ENCODE measurements around the gene NDFIP2.
"Not testable (repeated sequence)": the region's sequence is repeated elsewhere in the genome, so short reads cannot be mapped to it uniquely, and the experiment has no call there.

NDFIP2 gene

GRCh38 chr13:79591493-79591892, 110.5 kb downstream of the NDFIP2 start:
- H3K27me3 ChIP-seq (ENCODE audit: control insufficient read depth, insufficient read depth, low read length) = no peaks in the 10 kb centered on the region
- no peak overlapping the region for H3K4me3 ChIP-seq (ENCODE audit: low read length)
- no peaks in the 10 kb centered on the region for H3K4me1 ChIP-seq (ENCODE audit: control insufficient read depth, insufficient read depth, low read length)
- no peaks in the 10 kb centered on the region for H3K36me3 ChIP-seq (ENCODE audit: control insufficient read depth, insufficient read depth, low read length)
- no peaks in the 10 kb centered on the region for H3K9me3 ChIP-seq (ENCODE audit: control insufficient read depth, insufficient read depth, low read length)
- H3K27ac ChIP-seq (ENCODE audit: low read length) = no peak overlapping the region
- DNase-seq (ENCODE audit: low read depth, low spot score) = no peak

GRCh38 chr13:79593121-79593520, 112.2 kb downstream of the NDFIP2 start:
- Histone ChIP-seq H3K36me3 (ENCODE audit: control insufficient read depth, insufficient read depth, low read length) (no peaks in the 10 kb centered on the region), H3K4me1 (ENCODE audit: control insufficient read depth, insufficient read depth, low read length) (no peaks in the 10 kb centered on the region), H3K27me3 (ENCODE audit: control insufficient read depth, insufficient read depth, low read length) (no peaks in the 10 kb centered on the region), H3K27ac (ENCODE audit: low read length) (no peak overlapping the region), H3K4me3 (ENCODE audit: low read length) (no peak overlapping the region), H3K9me3 (ENCODE audit: control insufficient read depth, insufficient read depth, low read length) (no peaks in the 10 kb centered on the region)
- no CpG with 5 or more reads among the region's 2 CpGs for WGBS (ENCODE audit: insufficient coverage, insufficient read length)
- no peak for DNase-seq (ENCODE audit: low read depth, low spot score)

GRCh38 chr13:79593641-79594275, 112.8 kb downstream of the NDFIP2 start:
- no peak overlapping the region for H3K27ac ChIP-seq (ENCODE audit: low read length)
- H3K27me3 ChIP-seq (ENCODE audit: control insufficient read depth, insufficient read depth, low read length) = no peaks in the 10 kb centered on the region
- H3K4me1 ChIP-seq (ENCODE audit: control insufficient read depth, insufficient read depth, low read length) = no peaks in the 10 kb centered on the region
- H3K36me3 ChIP-seq (ENCODE audit: control insufficient read depth, insufficient read depth, low read length) = no peaks in the 10 kb centered on the region
- no CpG with 5 or more reads among the region's 2 CpGs for WGBS (ENCODE audit: insufficient coverage, insufficient read length)
- DNase-seq (ENCODE audit: low read depth, low spot score) = no peak
- no peak overlapping the region for H3K4me3 ChIP-seq (ENCODE audit: low read length)
- H3K9me3 ChIP-seq (ENCODE audit: control insufficient read depth, insufficient read depth, low read length) = no peaks in the 10 kb centered on the region

- not testable (repeated sequence) for DNase-seq (ENCODE audit: low read depth, low spot score); H3K27me3 ChIP-seq (ENCODE audit: control insufficient read depth, insufficient read depth, low read length); H3K27ac ChIP-seq (ENCODE audit: low read length); H3K36me3 ChIP-seq (ENCODE audit: control insufficient read depth, insufficient read depth, low read length); H3K4me3 ChIP-seq (ENCODE audit: low read length); H3K4me1 ChIP-seq (ENCODE audit: control insufficient read depth, insufficient read depth, low read length); H3K9me3 ChIP-seq (ENCODE audit: control insufficient read depth, insufficient read depth, low read length)
- WGBS (ENCODE audit: insufficient coverage, insufficient read length) = no CpG with 5 or more reads among the region's 33 CpGs
Measured at GRCh38 chr13:79600146-79600545, 119.2 kb downstream of the NDFIP2 start.

- Histone ChIP-seq H3K27me3 (ENCODE audit: control insufficient read depth, insufficient read depth, low read length) (no peaks in the 10 kb centered on the region), H3K9me3 (ENCODE audit: control insufficient read depth, insufficient read depth, low read length) (no peaks in the 10 kb centered on the region), H3K27ac (ENCODE audit: low read length) (no peak overlapping the region), H3K36me3 (ENCODE audit: control insufficient read depth, insufficient read depth, low read length) (no peaks in the 10 kb centered on the region), H3K4me3 (ENCODE audit: low read length) (no peak overlapping the region), H3K4me1 (ENCODE audit: control insufficient read depth, insufficient read depth, low read length) (no peaks in the 10 kb centered on the region)
- DNase-seq (ENCODE audit: low read depth, low spot score) = no peak
- no CpG with 5 or more reads among the region's 2 CpGs for WGBS (ENCODE audit: insufficient coverage, insufficient read length)
Measured at GRCh38 chr13:79602936-79603335, 122.0 kb downstream of the NDFIP2 start.

GRCh38 chr13:79604752-79605151, 123.8 kb downstream of the NDFIP2 start:
- Histone ChIP-seq H3K4me1 (ENCODE audit: control insufficient read depth, insufficient read depth, low read length) (no peaks in the 10 kb centered on the region), H3K27ac (ENCODE audit: low read length) (no peak overlapping the region), H3K4me3 (ENCODE audit: low read length) (no peak overlapping the region), H3K27me3 (ENCODE audit: control insufficient read depth, insufficient read depth, low read length) (no peaks in the 10 kb centered on the region), H3K36me3 (ENCODE audit: control insufficient read depth, insufficient read depth, low read length) (no peaks in the 10 kb centered on the region), H3K9me3 (ENCODE audit: control insufficient read depth, insufficient read depth, low read length) (no peaks in the 10 kb centered on the region)
- no CpG with 5 or more reads among the region's 2 CpGs for WGBS (ENCODE audit: insufficient coverage, insufficient read length)
- no peak for DNase-seq (ENCODE audit: low read depth, low spot score)
